Vagina (tissue), 1 donor: Measurements from ENCODE around the gene ST3GAL5. TPM values are rescaled to one million over a fixed set of nuclear protein-coding genes. Genes with fewer than 3 reads are reported as not detected.

ENCODE experiments used
- small RNA-seq: library from RNA; depleted of rRNA; stranded (forward); fragments of <200 nt; gene quantifications from one replicate; pipeline ENCODE3, GENCODE V24; 2016
- total RNA-seq: library from RNA; depleted of rRNA; stranded (reverse); fragments of >200 nt; gene quantifications from one replicate; pipeline ENCODE4 v1.2.3, GENCODE V29; 2016

The ST3GAL5 gene
- total RNA-seq, 1 donor from 2014 or later = 16.2 TPM

Small RNA genes lying within 50 kb of the gene (small RNA-seq; reads per million reads assigned to genes)
- not detected for gene RN7SKP83

Other genes starting within 250 kb of the ST3GAL5 start
- not detected for gene SFTPB, start 220.8 kb downstream of the ST3GAL5 start, total RNA-seq
- gene GNLY, start 194.6 kb downstream of the ST3GAL5 start, total RNA-seq = 3.2 TPM
- gene ATOH8, start 135.0 kb downstream of the ST3GAL5 start, total RNA-seq = 66.5 TPM
- 17.2 TPM for gene POLR1A, start 216.9 kb upstream of the ST3GAL5 start, total RNA-seq
- 61.6 TPM for gene PTCD3, start 217.2 kb upstream of the ST3GAL5 start, total RNA-seq